ENCODE measurements around the gene STX1B. TPM values are rescaled to one million over a fixed set of nuclear protein-coding genes. Genes with fewer than 3 reads are reported as not detected.

Gene STX1B
- total RNA-seq, 3 donors from 2014 or later, result 1.6 to 2.6 (median 2.6) TPM

- peaks cover 0 to 7% of the 10 kb centered on the region in 2 donors for H3K4me1 ChIP-seq
- TF ChIP-seq CTCF (IDR thresholded peaks at IDR 0.05) (no peak), POLR2AphosphoS5 (IDR thresholded peaks at IDR 0.05) (no peak), POLR2A (IDR thresholded peaks at IDR 0.05) (no peak)
- intact Hi-C loops (cut with DNase I; ENCODE audit: low total_unique reads), result loop anchor here (1.0 to 10.0 kb wide), 2 partner anchors 30 to 446 kb away; partner anchors contain the start of gene ZNF843
- no peaks in the 10 kb centered on the region for H3K9me3 ChIP-seq
- H3K36me3 ChIP-seq, result no peaks in the 10 kb centered on the region
- H3K27ac ChIP-seq, result peak overlapping the region in 1 of 2 donors; percentile 91
- no peak overlapping the region for H3K4me3 ChIP-seq
- no peak for DNase-seq (ENCODE audit: low spot score in 2 of 2)
- no peaks in the 10 kb centered on the region for H3K27me3 ChIP-seq
Measured at GRCh38 chr16:30998852-30999761, 11.3 kb downstream of the STX1B start.

GRCh38 chr16:30997725-30998711 lies 12.4 kb downstream of the STX1B start:
- no peaks in the 10 kb centered on the region for H3K27me3 ChIP-seq
- H3K27ac ChIP-seq, result peak overlapping the region; percentile 66 to 91
- no peak for DNase-seq (ENCODE audit: low spot score in 2 of 2)
- intact Hi-C loops (cut with DNase I; ENCODE audit: low total_unique reads), result loop anchor here (1.0 to 10.0 kb wide), 2 partner anchors 29 to 447 kb away; partner anchors contain the start of gene ZNF843
- H3K9me3 ChIP-seq, result no peaks in the 10 kb centered on the region
- TF ChIP-seq POLR2A (IDR thresholded peaks at IDR 0.05) (no peak), POLR2AphosphoS5 (IDR thresholded peaks at IDR 0.05) (no peak), CTCF (IDR thresholded peaks at IDR 0.05) (no peak)
- H3K36me3 ChIP-seq, result no peaks in the 10 kb centered on the region
- H3K4me1 ChIP-seq, result peaks cover 0 to 7% of the 10 kb centered on the region in 2 donors
- H3K4me3 ChIP-seq, result peak overlapping the region; percentile 54 to 77 (median 56)

GRCh38 chr16:30996985-30997724 lies 13.3 kb downstream of the STX1B start:
- Histone ChIP-seq H3K27ac (peak overlapping the region; percentile 66 to 91), H3K4me3 (peak overlapping the region; percentile 54 to 77 (median 56)), H3K27me3 (no peaks in the 10 kb centered on the region), H3K36me3 (no peaks in the 10 kb centered on the region), H3K4me1 (peaks cover 0 to 7% of the 10 kb centered on the region in 2 donors), H3K9me3 (no peaks in the 10 kb centered on the region)
- intact Hi-C loops (cut with DNase I; ENCODE audit: low total_unique reads), result loop anchor here (10.0 kb wide), 1 partner anchor 448 kb away; the partner anchor contains the start of gene ZNF843
- DNase-seq (ENCODE audit: low spot score in 2 of 2), result peak; percentile 73 to 84
- TF ChIP-seq POLR2AphosphoS5 (IDR thresholded peaks at IDR 0.05) (no peak), POLR2A (IDR thresholded peaks at IDR 0.05) (no peak), CTCF (IDR thresholded peaks at IDR 0.05) (no peak)

GRCh38 chr16:30996324-30996984 lies 14.0 kb downstream of the STX1B start:
- intact Hi-C loops (cut with DNase I; ENCODE audit: low total_unique reads), result loop anchor here (10.0 kb wide), 1 partner anchor 448 kb away; the partner anchor contains the start of gene ZNF843
- Histone ChIP-seq H3K4me3 (peak overlapping the region; percentile 54 to 77 (median 56)), H3K4me1 (peaks cover 0 to 7% of the 10 kb centered on the region in 2 donors), H3K27me3 (no peaks in the 10 kb centered on the region), H3K36me3 (no peaks in the 10 kb centered on the region), H3K9me3 (no peaks in the 10 kb centered on the region), H3K27ac (peak overlapping the region; percentile 66 to 91)
- DNase-seq (ENCODE audit: low spot score in 2 of 2), result no peak
- TF ChIP-seq POLR2A (IDR thresholded peaks at IDR 0.05) (no peak), CTCF (IDR thresholded peaks at IDR 0.05) (no peak)

All from breast epithelium (tissue), 4 donors.